GM12864 (cell line): Measurements from ENCODE around the gene SLC24A5.

Source experiments
- DNase-seq: peaks from one replicate; pipeline ENCODE4 v3.0.0-alpha.2; 2011; ENCODE audit warnings: low read depth
- H3K4me3 ChIP-seq: 2 replicates; pipeline ENCODE4 v1.5.1; 2011; ENCODE audit warnings: mild to moderate bottlenecking, low read depth, low read length, control low read depth
- TF ChIP-seq, protein P1 (sequence below): IDR thresholded peaks from 2 replicates; pipeline ENCODE4 v1.5.1; 2011; ENCODE audit warnings: low read depth, mild to moderate bottlenecking, moderate library complexity, low read length, control low read depth, inconsistent platforms; ENCODE audit errors: missing control alignments

SLC24A5 gene

DNA sequence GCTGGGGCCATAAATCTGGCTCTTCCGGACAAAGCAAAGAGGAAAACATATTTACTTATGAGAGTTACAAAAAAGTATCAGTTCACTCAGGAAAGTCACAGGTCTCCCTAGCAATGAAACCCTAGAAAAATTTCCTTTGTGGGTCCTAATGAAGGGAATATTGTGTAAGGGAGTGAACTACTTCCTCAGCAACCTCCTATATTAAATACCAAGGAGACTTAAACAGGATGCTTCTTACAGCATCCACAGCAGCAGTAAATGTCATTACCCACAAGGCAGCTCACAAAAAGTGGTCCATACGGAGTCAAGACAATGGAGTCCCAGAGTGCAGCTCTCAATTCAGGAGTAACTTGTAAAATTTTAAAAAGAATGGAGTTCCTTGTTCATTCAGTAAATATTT, 14.9 kb upstream of the SLC24A5 start:
- no peak for DNase-seq
- H3K4me3 ChIP-seq = no peak overlapping the region
- TF ChIP-seq, protein P1, sequence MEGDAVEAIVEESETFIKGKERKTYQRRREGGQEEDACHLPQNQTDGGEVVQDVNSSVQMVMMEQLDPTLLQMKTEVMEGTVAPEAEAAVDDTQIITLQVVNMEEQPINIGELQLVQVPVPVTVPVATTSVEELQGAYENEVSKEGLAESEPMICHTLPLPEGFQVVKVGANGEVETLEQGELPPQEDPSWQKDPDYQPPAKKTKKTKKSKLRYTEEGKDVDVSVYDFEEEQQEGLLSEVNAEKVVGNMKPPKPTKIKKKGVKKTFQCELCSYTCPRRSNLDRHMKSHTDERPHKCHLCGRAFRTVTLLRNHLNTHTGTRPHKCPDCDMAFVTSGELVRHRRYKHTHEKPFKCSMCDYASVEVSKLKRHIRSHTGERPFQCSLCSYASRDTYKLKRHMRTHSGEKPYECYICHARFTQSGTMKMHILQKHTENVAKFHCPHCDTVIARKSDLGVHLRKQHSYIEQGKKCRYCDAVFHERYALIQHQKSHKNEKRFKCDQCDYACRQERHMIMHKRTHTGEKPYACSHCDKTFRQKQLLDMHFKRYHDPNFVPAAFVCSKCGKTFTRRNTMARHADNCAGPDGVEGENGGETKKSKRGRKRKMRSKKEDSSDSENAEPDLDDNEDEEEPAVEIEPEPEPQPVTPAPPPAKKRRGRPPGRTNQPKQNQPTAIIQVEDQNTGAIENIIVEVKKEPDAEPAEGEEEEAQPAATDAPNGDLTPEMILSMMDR = no peak

DNA sequence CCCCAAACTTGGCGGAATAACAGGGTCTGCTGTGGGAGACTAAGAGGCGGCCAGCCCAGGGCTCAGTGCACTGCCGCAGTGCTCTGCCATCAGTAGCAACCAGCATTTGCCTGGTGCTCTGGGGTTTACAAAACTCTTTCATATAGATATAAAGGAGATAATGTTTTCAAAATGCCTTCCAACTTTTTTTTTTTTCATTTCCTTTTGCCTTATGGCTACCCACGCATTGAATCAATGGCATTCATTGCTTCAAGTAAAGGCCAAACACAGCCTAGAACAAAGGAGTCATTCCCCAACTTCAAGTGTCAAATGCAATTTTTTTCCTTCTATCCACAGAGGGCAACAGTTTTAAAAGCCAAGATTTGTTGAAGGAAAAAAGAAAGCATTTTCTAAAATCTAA, 11.6 kb upstream of the SLC24A5 start:
- no peak overlapping the region for H3K4me3 ChIP-seq
- no peak for DNase-seq
- TF ChIP-seq, protein P1 = no peak

DNA sequence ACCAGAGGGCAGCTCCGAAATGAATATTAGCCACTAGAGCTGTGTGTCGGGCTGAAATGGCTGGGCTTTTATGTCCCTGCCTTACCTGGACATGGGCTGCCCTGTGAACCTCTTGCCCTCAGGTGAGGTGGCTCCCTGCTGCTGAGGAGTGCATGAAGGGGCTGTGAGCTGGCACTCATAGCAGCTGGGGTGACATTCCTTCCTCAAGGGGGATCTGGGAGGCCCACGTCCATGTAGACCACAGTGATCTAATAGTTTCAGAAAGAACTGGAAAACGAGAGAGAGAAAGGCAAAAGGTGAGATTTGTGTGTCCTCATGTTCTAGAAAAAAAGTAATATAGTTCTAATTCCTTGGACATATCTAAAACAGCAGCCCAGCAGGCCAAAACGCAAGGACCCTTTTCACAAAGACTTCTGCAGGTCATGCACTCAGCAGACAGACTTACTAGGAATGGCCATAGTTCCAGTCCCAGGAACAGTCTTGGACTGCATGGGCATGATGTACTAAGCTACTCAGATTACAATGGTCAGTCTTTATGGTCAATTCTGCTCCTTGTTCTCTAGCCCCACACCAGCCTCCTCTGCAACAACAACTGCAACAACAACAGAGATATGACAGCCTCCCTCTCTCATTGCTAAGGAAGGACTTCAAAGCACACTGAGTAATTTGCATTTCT, 10.8 kb upstream of the SLC24A5 start:
- no peak for DNase-seq
- TF ChIP-seq, protein P1 = no peak
- H3K4me3 ChIP-seq = no peak overlapping the region

DNA sequence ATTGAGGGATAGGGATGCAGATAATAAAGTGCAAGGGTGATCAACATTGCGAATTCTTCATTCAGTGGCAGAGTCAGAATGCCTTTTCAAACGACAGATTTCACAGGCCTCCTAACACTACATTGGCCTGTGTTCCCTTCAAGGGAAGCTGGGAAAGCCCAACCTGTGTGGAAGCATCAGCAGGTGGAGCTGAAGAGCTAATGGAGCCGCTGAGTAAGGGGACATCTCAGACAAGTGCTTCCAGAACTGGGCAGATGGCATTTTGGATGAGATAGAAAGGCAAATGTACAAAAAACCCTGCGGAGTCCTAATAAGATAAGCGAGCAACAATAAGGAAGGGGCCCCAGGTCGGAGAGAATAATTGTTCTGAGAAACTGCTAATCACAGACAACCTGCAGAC, 8.5 kb upstream of the SLC24A5 start:
- DNase-seq = no peak
- H3K4me3 ChIP-seq = no peak overlapping the region
- TF ChIP-seq, protein P1 = peak; percentile 46

DNA sequence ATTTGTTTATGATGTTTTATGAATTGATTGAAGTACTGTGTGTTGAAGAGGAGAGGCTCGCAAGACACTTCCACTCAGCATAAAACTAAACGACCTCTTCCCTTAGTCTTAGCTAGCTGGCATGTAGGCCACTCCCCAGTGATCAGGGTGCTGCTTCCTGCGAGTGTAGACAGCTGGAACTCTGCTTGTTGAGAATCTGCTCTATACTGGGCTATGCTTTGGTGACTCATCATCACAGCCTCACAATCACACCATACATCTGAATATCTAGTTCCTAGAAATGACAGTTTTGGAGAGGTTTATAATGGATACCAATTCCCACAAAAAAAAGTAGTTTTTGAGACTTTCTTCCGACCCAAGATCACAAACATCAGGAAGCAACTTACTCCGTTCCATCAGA, 1.5 kb upstream of the SLC24A5 start:
- no peak overlapping the region for H3K4me3 ChIP-seq
- TF ChIP-seq, protein P1 = no peak
- DNase-seq = no peak

DNA sequence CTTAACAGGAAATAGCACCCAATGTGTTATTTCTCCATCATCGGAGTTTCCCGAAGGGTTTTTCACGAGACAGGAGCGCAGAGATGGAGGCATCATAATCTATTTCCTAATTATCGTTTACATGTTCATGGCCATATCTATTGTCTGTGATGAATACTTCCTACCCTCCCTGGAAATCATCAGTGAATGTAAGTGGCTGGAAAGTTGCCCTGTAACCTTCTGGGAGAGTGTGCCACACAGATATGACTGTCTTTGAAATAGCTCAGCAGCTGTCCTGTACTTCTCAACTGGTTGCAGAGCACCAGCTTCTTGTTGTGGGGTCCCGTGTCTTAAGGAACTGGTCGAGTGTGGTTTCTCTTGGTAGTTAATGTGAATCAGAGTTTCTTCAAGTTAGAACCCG, 1.1 kb downstream of the SLC24A5 start:
- no peak overlapping the region for H3K4me3 ChIP-seq
- TF ChIP-seq, protein P1 = no peak
- DNase-seq = no peak

DNA sequence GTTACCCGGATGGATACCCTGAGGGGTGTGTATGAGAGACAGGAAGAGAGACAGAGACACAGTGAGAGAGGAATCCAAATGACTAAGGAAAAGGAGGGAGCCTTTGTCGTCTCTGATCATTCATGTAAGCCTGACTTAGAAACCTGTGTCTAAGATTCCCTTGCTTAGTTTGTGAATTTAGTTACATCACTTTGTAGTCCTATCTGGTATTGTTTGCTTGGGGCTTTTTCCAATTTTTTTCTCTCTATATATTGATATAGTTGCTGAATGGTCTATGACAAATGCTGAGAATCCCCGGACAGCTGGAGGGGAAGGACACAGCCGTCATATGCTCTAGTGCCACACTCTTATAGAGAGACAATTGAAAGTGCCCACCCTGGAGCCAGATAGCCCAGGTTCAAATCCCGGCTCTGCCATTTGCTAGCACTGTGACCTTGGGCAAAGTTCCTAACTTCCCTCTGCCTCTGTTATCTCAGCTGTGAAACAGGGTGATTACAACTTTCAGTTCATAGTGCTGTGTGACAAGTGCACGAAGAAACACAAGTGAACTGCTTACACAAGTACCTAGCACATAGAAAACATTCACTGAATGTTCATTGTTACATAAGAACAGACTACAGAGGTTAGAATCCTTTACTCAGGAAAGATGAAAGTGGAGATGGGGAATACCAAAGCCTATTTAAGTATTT, 6.0 kb downstream of the SLC24A5 start:
- H3K4me3 ChIP-seq = no peak overlapping the region
- TF ChIP-seq, protein P1 = no peak
- DNase-seq = no peak
